Inferior parietal cortex (tissue), 1 donor: Measurements from ENCODE around the gene CD160.
"Not testable (repeated sequence)": the region's sequence is repeated elsewhere in the genome, so short reads cannot be mapped to it uniquely, and the experiment has no call there.

Experiments used
- DNase-seq: peaks from one replicate; pipeline ENCODE4 v3.0.0-alpha.2; 2016; ENCODE audit errors: extremely low spot score

The CD160 gene

GRCh38 chr1:145719230-145720079 is at the start of gene CD160:
CD160 (plus strand) TSS chr1:145719499; CDS start chr1:145728328, 8,829 bp downstream.
- no peak for DNase-seq

- not testable (repeated sequence) for DNase-seq
Observed at GRCh38 chr1:145670995-145671745, 48.1 kb upstream of the CD160 start.

DNA sequence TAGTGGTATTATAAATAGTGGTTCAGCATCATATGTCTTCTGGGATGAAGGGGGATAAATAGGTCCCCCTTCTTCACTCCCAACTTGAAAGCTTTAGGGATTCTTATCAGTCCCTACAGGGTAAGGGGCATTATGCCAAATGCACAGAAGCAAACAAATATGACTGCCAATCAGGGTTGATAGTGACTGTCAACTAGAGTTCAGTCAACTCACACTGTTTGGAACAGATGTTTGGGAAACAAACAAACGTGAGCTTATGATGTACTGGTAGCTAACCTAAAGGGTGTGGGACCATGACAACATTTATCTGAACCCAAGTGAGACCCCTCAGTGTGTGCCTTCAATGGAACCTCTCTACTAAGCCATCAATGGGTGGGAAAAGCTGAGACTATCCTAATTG is 46.1 kb upstream of the CD160 start:
- not testable (repeated sequence) for DNase-seq

DNA sequence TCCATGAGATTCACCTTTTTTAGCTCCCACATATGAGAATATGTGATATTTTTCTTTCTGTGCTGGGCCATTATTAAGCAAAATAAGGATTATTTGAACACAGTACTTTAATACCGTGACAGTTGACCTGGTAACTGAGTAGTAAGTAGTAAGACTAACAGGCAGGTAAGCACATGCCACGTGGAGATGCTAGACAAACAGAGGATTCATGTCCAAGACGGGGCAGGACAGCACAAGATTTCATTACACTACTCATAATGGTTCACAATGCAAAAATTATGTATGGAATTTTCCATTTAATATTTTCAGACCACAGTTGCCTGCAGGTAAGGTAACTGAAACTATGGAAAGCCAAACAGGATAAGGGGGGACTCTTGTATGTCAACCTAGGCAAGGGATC is 34.4 kb upstream of the CD160 start:
- DNase-seq, result not testable (repeated sequence)

- not testable (repeated sequence) for DNase-seq
Observed at GRCh38 chr1:145686078-145686477, 33.2 kb upstream of the CD160 start.

GRCh38 chr1:145688328-145688727 is 31.0 kb upstream of the CD160 start:
- DNase-seq, result no peak

GRCh38 chr1:145688924-145689323 is 30.4 kb upstream of the CD160 start:
- DNase-seq, result no peak

DNA sequence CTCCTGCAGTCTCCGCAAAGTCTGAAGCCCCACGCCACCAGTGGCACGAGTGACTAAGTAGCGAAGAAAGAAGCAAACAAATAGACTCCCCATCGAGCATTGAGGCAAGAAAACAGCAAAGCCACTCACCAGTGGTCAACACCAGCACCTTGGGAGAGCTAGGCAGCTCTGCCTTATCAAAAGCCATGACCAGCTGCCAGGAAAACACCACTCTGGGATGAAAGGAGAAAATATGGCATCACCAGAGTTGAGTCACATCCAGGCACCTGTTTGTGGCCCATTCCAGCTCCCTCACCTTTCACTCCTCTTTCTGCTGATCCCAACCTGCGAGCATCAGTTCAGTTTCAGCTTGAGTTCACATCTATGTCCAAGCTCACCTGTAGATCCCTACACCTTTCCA is 29.4 kb upstream of the CD160 start:
- no peak for DNase-seq

DNA sequence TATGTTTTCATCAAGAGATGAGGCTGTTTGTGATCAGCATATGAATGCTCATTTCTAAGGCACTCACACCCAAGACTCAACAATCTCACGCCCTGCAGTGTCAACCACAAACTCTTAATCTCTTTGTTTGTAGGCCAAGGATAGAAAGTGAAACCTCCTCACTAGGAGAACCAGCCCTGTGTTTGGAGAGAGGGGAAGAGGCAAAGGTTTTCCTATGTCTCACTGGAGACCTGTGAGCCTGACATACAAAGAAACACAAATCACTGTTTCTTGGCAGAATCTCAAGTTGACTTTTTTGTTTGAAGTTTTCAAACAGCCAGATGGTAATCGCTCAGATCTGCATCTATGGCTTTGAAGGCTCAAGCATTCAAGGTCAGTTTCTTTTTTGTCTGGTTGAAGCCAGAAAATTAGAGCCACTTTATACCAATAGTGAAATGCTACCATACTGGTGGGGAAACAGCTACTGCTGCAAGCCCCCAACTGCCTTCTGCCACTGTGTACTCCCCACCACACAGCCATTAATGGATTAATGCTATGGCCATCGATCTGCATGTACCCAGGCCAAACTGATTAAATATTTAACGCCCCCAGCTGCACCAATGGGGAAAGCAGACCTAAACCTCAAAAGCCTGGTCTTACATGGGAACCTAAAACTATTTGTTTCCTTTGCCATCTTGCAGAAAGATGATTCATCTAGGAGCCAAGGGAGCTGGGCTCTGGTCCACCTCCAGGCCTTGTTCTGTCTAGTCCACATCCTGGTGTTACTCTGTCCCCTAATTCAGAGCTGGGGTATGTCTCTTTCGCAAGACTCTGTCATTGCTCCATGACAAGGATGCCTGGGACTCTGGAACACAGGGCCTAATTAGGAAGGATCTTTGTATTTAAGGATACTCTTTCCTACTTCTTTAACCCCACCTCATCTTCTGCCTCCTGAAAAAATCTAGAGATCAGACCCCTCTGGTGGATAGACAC is 28.4 kb upstream of the CD160 start:
- DNase-seq, result no peak

- no peak for DNase-seq
Observed at GRCh38 chr1:145692785-145693443, 26.4 kb upstream of the CD160 start.

DNA sequence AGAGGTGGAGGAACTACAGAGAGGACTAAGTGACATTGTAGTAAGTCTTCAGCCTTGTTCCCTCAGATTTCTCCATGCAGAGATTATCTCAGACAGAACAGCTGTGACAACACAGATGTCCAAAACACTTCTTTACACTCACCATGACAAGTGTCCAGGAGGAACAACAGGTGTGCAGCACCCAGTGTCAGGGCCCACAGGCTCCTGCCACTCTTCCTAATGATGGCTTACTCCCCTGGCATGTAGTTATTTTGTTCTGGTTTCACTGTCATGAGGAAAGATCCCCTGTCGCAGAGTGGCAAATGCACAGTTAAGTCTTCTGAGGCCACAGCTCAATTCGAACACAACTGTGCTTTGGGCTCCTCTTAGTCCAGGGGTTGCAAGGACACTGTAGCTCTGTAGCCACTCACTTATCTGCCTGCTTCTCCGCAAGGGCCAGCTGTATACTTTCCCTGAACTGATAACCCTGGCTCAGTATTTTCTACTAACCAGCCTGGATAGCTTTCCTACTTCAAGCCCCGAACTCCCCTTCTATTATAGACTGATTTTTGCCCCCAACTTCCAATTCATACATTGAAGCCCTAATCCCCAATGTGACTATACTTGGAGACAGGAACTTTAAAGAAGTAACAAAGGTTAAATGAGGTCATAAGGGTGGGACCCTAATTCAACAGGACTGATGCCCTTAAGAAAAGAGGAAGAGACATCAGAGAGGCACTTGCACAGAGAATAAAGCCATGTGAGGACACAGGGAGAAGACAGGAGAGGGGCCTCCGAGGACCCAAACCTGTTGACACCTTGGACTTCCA is 23.3 kb upstream of the CD160 start:
- DNase-seq, result no peak

GRCh38 chr1:145696630-145696960 is 22.7 kb upstream of the CD160 start:
- no peak for DNase-seq

- no peak for DNase-seq
Observed at GRCh38 chr1:145701306-145701862, 17.9 kb upstream of the CD160 start.

DNA sequence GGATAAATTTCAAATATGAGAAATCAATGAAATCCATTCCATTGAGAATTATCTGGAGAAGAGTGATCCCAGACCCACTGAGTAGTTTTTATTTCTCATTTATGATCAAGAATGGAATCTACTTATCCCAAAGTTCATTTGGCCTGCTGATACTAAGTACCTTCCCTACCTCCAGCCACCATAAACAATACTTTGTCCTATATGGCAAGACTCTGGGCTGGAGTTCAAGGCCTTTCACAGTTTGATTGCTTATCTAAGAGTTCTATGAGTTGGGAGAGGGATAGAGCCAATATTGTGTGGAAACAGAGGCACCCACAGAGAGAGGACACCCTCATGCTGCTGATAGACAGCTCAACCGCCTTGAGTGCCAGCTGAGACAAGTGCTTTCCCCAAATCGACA is 17.2 kb upstream of the CD160 start:
- DNase-seq, result no peak

- DNase-seq, result no peak
Observed at GRCh38 chr1:145702826-145703225, 16.5 kb upstream of the CD160 start.

DNA sequence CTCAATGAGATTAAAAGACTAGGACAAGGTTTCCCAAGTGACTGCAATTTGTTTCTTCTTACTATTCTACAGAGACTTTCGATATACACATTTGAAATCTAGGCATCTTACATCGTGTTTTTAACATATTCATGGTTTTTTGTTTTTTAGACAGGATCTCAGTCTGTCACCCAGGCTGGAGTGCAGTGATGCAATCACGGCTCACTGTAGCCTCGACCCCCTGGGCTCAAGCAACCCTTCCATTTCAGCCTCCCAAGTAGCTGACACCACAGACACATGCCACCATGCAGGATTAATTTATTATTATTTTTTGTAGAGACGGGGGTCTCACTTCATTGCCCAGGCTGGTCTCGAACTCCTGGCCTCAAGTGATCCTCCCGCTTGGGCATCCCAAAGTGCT is 13.7 kb upstream of the CD160 start:
- no peak for DNase-seq

DNA sequence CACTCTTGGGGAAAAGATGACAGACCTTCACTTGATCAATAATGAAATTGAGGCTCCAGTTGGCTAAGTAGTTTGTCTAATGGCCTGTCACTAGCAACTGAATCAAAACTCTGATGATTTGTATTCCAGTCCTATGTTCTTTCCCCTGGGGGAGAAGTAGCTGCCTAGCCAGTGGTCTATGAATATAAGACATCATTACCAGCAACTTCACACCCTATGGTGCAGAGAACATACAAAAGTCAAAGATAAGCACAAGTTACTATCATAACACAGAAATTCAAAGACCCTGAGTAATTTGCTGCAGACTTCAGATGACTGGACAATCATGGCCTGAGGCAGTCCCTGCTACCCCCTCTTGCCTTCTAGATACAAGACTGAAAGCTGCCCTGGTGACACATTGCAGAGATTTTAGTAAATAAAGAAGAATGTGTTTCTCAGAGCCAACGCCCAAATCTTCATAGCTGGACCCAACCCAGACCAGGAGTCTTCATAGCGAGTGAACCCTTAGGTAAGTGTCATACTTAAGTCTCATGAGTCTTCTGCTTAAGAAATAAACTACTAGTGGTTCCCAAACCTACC is 13.1 kb upstream of the CD160 start:
- no peak for DNase-seq

DNA sequence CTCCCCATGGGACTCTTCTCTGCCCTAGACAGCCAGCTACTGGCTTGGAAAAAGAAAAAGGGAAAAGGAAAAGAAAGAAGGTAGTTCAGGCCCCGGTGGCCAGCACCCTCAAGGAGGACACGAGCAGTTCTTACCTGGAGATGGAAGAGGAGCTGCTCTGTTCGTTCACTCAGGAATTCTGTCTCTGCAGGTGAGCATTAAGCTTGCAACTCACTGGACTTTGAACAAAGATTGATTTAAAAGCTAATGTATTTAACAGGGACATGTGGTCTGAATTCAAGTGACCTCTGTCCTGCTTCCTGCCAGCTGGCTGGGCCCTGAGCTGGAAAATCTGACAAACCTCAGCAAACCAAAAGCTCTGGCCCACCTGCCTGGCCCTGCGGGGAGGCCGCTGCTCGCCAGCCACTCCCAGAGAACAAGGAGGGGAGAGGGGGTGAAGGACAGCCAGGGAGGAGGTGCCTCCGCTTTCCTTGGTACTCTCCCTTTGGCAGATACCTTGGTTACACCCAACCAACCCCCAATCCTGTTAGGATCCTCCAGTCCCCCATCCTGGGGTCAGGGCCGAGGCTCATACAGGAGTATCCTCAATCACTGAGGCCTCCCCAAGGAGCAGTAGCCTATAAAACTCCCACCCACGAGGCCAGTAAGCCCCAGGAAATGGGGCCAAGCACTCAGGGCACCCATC is 12.0 kb upstream of the CD160 start, which contains the start of gene PDZK1:
Gene PDZK1, minus strand, starts transcription at position 186 of the 685 bp plus-strand sequence. CDS start 19,347 bp downstream, outside the sequence.
- DNase-seq, result no peak

GRCh38 chr1:145708063-145708462 is 11.2 kb upstream of the CD160 start:
- DNase-seq, result no peak
